Omental fat pad (tissue), 4 donors: ENCODE measurements around the gene CDAN1. TPM values are rescaled to one million over a fixed set of nuclear protein-coding genes. Genes with fewer than 3 reads are reported as not detected.

ENCODE experiments used
- ATAC-seq: fragments of 150-250 bp; one replicate; pipeline ENCODE4 v1.9.1; 2016; ENCODE audit warnings: mild to moderate bottlenecking, moderate library complexity; ENCODE audit not compliant: low FRiP score
- DNase-seq: peaks from one replicate; pipeline ENCODE4 v3.0.0-alpha.2; 2019; ENCODE audit warnings: low spot score
- CTCF ChIP-seq, 3 donors: fragments of 450-650 bp; IDR thresholded peaks; one replicate each; pipeline ENCODE4 v1.5.1; 2016 to 2017; ENCODE audit warnings: antibody characterized with exemption in 3 of 3, mild to moderate bottlenecking in 3 of 3, moderate library complexity in 2 of 3
- total RNA-seq, 4 donors: library from RNA; depleted of rRNA; stranded (reverse); fragments of >200 nt; gene quantifications; one replicate each; pipeline ENCODE4 v1.1.0, GENCODE V29; 2016

CDAN1 gene
- total RNA-seq, 4 donors from 2014 or later: 5.4 to 15.1 (median 7.5) TPM

DNA sequence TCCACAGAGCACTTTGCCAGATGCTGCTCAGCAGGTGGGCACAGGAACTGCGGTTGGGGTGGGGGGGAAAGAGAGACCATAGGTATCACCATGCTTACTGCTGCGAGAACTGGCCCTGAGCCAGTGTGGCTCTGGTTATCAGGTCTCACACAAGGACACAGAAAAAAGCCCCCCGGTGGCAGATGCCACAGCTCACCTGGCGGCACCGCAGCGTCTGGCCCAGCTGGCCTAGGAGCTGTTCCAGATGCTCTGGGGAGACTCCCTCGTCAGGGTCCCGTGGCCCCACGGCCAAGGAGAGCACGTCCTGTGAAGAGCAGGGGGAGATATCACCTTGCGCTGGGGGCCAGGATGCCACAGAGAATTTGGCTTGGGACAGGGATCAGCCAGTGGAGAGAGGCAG is 10.8 kb downstream of the CDAN1 start:
- DNase-seq: no peak
- ATAC-seq: no peak
- no peak for TF ChIP-seq CTCF (IDR thresholded peaks at IDR 0.05)

GRCh38 chr15:42725331-42725903 is 11.5 kb downstream of the CDAN1 start:
- TF ChIP-seq CTCF (IDR thresholded peaks at IDR 0.05): no peak
- no peak for ATAC-seq
- no peak for DNase-seq

DNA sequence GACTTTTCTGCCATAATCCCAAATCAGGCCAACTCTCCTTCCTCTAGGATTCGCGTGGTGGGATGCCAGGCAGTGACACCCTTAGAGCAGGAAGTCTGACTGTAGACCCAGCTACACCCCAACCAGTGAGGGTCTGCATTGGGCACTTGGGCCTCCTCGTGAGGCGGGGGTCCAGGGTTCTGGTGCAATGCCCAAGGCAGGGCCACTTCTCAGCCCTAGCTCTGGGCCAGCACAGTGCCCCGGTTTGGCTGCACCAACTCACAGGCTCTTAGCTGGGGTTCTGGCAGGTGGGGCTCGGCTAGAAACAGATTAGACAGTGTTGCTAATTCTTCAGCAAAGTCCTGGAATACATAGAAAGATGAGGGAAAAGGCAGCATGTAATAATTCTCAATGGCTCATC is 12.7 kb downstream of the CDAN1 start:
- ATAC-seq (no peak), DNase-seq (no peak)
- no peak for TF ChIP-seq CTCF (IDR thresholded peaks at IDR 0.05)

DNA sequence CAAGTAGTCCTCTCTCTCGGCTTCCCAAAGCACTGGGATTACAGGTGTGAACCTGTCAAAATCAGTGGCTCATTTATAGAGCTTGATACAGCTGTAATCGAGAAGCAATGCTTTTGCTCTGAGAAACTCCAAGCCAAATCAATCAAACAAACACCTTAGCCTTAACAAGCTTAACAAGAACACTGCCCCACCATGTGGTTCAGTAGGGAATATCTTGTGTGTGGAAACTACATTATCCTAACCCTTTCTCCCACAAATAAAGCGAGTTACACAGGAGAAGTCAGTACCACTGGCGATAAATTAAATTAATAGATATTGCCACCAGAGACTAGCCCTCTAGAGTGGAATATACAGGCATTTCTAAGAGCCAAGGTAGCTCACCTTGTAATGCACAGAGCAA is 13.9 kb downstream of the CDAN1 start:
- no peak for TF ChIP-seq CTCF (IDR thresholded peaks at IDR 0.05)
- ATAC-seq (no peak), DNase-seq (no peak)

DNA sequence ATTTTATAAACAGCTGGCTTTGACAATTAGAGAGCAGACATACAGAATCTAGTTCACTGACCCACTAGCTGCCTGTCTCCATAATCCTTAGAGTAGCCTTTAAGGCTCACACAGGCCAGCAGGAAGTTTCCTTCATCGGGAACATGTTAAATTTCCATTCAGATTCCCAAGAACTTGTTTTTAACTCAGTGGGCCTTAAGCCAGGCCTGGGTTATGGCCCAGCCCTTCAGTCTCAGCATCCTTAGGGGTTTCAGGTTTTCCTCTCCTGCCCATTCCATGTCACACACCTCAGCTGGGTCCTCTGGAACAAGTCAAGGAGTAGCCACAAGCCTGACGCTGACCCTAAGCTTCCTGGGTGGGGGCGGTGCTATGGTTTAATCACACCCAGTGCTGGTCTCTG is 15.0 kb downstream of the CDAN1 start:
- no peak for ATAC-seq
- TF ChIP-seq CTCF (IDR thresholded peaks at IDR 0.05): no peak
- no peak for DNase-seq

GRCh38 chr15:42721016-42721415 is 15.9 kb downstream of the CDAN1 start:
- no peak for TF ChIP-seq CTCF (IDR thresholded peaks at IDR 0.05)
- DNase-seq (no peak), ATAC-seq (no peak)

DNA sequence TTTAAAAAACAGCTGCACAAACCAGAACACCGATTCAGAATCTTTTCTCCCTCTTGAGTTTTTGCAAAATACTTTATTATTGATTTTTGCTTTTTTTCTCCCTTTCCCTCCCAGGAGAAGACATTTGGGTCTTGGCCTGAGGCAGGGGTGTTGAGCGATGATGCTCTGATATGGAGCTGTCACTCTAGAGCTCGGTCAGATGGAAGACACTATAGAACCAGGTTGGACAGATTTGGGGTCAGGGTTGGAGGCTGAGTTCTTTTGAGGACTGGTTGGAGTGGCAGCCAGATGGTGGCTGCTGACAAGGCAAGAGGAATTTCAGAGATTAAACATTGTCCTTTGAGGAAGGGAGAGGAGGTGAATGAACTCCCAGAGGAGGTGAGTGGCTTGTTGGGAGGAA is 16.9 kb downstream of the CDAN1 start:
- no peak for DNase-seq
- no peak for TF ChIP-seq CTCF (IDR thresholded peaks at IDR 0.05)
- ATAC-seq: no peak
